HG02588 (cell line): ENCODE measurements around the gene INSIG1.

Source experiments
- ATAC-seq: cut with Tn5 transposase; IDR thresholded peaks from one replicate; pipeline ENCODE4 v1.9.1; 2021; ENCODE audit warnings: mild to moderate bottlenecking, moderate library complexity; ENCODE audit not compliant: unreplicated experiment

Gene INSIG1

DNA sequence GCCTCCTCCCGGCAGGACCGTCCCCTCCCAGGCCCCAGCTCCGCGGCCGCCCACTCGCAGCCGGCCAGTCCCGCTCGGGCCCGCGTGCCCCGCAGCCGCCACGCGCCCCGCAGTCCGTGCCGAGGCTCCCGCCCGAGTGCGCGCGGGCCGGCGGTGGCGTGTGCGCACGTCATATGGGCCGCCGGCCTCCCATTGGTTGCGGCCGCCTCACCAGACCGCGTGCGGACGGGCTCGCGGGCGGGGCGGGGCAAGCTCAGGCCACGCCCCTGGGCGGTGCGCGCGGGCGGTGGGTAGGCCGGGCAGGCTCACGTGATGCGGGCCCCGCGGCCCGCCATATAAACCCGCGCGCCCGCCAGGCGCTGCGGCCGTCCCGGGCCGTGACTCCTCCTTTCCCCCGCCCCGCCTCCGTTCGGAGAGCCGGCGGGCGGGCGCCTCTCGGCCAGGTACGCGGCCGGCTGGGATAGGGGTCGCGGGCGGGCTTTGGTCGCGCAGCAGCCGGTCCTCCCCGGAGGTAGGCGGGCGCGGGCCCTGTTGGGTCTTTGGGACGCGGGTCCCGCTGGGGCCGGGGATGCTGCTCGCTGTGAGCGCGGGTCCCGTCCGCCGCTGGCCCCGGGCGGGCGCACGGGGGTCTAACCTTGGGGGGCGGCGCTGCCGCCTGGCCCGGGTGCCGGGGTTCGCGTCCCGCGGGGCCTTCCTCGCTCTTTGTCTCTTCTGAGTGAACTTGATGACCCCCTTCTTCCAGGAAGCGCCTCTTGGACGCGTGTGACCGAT, at the start of gene INSIG1:
Gene INSIG1, plus strand, starts transcription at position 362 of the 771 bp plus-strand sequence. Its CDS starts 408 bp downstream, at position 770.
- ATAC-seq: peak; percentile 60

DNA sequence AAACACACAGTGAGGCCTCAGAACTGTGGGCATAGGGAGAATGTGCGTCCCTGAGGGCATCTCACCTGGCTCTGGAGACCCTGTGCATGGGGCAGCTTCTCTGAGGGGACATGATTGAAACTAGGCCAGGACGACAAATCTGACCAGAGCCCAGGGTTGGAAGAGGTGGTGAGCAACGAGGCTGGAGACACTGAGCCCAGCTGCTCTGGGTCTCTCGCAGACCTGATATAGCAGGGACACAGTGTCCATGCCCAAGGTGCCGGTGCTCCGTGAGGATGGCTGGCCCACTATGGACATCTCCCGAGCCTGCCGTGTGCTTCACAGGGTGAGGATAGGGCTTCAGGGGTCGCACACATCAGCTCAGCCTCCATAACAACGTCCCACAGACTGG, 49.3 kb upstream of the INSIG1 start:
- no peak for ATAC-seq

DNA sequence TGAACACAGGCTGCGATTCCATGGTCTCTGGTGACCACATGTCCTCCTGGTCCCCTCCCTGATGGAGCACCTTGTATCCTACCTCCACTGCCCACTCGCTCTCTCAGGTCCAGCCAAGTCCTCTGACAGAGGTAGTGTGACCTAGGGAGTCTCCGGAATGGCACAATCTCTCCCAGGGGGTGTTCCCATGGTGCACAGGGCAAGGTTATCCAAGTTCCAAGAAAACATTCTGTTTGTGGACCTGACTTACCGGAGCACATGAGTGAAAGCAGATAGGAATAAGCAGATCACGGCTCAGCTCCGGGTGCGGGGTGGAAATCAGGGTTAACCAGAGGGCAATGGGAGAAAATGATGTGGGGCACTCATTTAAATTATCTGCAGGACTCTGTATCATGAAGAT, 45.8 kb upstream of the INSIG1 start:
- no peak for ATAC-seq

DNA sequence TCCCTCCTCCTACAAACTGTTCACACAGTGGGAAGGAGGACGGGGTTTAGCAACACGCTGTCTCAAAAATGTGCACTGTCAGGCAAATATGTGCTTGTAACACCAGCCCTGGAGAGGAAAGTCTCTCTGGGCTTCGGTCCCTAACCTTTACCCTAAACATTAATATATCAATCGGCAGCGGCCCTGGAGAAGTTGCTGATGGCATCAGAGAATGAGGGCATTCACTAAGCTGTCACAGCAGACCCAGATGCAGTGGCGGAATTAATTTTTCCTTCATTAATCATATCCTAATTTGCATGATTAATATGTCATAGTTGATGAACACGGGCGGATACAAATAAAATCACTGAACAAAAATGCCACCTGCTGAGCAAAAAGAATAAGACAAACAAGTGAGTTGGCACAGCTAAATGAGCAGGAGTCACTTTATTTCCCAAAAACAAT, 45.2 kb upstream of the INSIG1 start:
- no peak for ATAC-seq

DNA sequence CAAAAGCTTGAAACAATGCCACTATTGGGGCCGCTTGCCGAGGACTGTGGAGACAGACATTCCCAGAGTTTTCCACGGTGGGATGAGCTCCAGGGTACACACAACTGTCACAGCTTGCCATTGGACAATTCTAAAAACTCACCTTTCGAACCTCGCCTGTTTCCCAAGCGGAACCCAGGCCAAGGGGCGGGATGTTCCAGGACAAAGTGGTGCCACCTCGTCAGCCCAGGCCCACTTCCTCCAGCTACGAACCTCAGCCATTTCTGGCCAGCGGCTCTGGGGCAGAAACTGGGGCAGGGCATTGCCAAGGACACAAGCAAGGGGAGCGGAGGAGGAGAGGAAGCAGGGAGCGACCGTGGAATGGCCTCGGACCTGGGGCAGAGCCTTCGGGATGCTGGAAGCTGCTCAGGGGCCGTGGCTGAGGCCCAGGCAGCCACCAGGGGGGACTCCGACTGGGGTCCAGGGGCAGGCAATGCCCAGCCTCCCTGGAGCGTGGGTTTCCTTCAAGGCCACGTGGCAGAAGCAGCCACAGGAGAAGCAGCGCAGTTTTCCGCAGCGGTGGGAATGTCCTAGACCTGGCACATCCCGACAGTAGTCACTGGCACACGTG, 44.7 kb upstream of the INSIG1 start:
- ATAC-seq: no peak

DNA sequence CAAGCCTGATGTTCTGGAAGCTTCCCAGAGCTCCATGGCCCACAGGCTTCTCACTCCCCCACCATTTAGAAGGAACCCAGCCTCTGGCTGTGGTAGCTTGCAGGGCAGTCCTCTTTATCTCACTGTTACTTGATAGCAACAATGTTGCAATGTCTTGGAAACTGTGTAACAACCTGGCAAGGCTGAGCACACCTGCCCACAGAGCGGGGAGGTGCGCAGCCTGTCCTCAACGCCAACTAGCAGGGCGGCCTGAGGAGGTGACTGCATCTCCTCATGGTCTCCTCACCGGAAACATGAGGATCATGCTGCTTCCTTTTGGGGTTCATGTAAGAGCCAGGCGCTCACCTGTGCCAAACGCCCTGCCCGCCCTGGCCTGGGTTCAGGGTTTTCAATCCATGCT, 43.7 kb upstream of the INSIG1 start:
- no peak for ATAC-seq

DNA sequence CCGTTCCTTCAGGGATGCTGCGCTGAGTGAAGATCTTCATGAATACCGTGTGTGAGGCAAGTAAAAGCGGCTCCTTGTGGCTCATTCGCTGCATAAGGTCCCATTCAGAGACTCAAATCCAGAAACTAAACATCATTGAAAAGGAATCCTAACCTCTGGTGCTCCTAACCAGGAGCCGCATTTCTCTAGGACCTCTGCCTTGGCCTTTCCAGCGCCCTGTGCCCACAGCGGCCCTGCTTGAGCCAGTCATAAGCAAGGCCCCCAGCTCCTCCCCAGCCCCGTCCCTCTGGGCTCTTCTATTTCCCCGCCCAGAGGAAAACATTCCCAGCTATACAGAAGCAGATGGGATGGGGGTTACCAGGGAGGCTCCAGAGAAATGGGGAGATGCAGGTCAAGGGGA, 42.6 kb upstream of the INSIG1 start:
- ATAC-seq: no peak

DNA sequence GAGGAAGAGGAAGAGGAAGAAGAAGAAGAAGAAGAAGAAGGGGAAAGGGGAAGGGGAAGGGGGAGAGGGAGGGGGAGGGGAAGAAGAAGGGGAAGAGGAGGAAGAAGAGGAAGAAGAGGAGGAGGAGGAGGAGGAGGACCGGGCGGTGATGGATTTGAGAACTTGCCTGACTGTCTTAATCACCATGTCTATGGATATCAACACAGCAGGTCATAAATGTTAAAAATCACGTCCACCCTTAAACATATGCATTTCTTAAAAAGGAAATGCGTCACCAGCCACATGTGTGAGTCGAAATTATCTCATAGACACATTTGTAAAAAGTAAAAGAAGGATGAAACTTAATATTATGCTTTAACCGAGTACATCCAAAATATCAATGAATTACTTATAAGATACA, 42.1 kb upstream of the INSIG1 start:
- no peak for ATAC-seq

DNA sequence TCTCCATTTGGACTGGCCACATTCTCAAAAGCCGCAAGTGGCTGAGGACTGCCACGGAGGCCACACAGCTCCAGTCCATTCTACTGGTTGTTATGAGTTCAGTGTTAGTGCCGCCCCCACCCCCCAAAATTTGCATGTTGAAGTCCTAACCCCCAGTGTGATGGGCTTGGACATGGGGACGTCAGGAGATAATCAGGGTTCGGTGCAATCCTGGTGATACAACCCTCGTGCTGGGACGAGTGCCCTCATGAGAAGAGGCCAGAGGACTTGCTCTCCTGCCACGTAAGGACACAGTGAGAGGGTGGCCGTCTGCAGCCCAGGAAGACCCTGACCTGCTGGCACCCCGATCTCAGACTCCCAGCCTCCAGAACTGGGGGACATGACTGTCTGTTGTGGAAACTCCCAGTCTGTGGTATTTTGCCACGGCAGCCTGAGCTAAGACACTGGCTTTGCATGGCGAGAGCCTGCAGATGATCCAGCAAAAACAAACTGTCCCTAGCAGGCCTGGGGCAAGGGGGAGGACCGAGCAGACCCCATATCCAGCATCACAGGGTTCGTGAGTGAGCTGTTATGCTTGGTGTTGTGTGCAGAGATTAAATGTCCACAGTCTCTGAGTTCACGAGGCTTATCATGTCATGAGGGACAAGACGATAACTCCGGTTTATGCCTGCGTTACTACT, 41.5 kb upstream of the INSIG1 start:
- ATAC-seq: no peak

DNA sequence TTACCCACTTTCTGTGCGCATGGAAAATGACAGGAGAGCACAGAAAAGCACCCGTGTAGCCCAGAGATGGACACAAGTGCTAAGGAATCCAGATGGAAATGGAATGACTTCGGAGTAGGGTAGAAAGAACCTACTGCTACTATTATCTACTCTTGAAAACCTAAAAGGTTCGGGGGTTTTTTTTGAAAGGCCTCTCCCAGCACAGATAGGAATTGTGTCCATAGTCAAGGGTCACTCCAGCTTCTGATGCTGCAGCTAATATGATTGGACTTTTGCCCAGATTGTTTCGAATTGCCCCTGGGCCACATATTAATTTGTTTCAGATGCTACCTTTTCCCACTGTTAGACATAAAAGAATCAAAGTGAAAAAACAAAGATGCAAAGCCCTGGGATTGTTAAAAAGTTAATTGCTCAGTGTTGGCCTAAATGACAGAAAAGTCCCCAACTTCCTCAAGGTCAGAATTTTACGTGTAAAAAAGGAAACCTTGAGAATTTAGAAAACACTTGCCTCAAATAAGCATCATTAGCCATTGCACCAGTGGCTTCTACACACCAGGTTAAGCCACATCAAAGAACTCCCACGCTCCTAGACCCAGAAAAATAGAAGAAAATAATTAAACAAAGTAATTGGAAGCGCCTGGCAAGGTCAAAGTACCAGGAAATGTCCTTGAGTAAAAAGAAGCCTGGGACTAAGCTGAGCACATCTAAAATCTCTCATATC, 40.8 kb upstream of the INSIG1 start:
- no peak for ATAC-seq

DNA sequence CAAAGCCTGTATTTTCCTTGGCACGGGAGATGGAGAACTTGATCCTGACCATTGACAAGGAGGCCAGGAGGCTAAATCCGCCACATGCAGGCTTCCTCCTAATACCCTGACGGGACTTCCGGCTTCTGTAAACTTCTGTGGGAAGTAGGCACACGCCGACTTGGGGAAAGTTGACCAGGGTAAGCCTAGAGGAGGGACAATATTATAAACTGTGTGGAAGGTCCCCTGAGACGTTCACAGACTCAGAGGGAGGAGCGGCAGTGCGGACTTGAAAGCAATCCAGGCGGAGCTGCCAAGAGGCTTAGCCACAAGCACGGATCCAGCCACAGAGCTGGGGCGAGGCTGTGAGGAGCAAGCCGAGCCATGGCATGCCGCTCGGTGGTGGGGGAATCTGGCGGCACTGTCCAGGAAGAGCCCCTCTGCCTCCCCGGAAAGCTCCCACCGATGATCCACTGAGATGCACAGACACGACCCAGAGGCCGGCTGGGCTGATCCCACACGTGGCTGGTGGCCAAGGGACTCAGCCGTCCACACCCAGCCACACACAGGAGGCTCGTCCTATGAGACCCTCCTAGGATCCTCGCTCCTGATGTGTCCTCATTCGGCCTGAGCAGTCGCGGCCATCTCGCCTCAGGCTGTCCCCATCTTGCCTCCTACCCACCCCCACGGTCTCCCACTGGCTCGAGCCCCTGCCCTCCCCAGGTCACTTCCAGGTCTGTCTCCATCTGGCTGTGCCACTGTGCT, 40.0 kb upstream of the INSIG1 start:
- ATAC-seq: no peak

DNA sequence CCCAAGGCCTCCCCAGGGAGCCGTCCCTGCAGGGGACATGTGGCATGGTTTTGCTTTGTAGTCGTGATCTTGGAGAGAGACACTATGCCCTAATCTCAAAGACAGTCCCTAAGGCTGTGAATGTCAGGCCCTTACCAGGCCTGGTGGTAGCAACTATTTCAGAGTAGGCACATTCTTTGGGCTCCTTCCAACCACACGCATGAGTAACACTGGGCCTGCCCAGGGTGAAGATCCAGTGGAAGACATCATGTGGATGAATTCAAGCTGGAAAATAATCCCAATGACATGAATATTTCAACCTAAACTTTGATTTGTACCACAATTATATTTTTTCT, 39.5 kb upstream of the INSIG1 start:
- no peak for ATAC-seq

DNA sequence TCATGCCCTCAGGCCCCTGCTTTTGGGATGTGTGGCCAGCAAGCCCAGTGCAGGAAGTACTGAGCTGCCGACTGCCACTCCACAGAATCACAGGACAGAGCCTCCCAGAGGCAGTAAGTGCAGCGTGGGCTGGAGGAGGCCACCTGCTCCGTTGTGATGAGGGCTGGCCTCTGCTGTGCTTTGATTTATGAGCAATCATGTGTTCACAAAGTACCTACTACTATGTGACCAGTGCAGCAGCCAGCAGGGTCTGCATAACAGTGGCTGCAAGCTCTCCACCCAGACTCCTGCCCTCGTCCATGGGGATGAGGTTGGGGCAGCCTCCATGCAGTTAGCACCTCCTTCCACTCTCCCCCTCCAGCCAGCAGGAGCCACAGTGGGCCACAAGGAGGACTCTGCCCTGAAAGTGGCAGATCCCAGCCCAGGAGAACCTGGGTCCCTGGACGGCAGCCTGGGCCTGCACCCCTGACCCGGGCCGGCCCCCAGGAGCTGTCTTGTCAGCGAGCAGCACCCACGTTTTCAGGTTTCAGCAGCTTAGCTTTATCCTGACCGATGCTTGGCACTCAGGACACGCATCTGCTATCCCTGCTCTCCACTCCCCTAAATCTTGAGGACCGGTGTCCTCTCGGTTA, 37.7 kb upstream of the INSIG1 start:
- no peak for ATAC-seq

DNA sequence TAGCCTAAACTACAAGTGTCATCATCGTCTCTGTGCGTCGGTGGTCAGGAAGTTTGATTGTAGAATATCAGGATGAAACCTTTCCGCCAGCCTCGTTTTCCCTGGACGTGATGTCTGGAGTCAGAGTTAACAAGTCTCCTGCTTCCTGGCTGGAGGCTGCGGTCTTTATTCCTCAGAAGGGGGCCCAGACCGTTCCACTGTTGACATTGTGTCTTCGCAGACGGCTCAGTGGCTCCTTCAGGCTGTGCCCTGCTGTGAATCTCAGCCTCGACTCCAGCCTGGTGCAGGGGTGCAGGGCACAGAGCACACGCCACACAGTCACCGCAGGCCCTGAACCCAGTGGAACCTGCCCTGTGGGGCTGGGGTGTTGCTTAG, 37.2 kb upstream of the INSIG1 start:
- ATAC-seq: no peak

DNA sequence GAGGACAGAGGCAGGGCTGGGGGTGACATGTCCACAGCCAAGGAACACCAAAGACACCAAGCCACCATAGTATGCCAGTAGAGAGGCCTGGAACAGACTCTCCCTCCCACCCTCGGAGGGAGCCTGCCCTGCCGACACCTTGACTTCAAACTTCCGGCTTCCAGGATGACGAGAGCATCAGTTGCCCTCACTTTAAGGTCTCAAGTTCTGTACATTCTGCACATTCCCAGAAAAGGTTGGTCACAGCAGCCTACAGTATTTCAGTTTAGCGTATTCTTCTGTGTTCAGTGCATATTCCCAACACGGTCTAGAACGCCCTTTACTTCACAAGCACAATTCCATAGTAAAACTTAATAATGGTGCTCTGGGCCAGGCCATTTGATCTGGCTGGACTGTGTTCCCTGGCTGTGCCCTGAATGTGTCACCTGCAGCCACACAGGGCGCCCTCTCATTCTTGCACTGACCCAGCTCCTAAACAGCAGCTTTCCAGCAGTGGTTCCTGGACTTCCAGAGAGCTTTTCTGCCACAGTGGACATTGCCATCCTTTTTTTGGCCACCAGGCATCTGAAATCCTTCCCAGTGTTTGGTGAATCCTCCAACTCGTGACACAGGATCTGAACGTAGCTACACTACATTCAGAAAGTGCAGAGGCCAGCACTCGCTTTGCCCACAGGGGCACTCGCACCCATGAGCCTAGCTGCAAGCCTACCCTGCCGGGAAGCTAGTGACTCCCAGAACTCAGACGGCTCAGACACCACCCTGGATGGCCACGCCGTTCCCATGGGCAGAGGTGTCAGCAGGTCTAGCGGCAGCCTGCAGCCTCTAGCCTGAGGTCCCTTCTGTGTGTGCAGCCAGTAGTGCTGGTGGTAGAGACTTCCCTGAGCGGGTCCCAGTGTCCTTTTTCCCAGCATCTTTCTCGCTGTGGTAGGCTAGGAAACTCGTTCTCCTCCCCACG, 36.4 kb upstream of the INSIG1 start:
- no peak for ATAC-seq

DNA sequence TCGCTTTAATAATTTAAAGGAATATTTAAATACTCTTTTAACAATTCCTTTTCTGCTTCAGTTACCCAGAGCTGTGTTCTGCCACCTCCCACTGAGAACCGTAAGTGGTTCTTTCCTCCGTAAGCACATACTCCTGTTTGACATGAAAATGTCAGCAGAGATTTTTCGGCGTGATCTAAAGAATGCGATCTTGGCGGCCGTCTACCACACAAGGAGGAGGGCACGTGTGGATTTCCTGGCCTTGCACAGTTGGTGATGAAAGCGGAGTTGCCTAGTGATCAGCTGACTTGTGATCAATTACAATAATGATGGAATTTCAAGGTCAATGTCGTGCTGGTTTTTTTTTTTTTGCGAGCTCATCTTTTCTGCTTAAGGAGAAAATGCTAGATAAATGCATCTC, 35.6 kb upstream of the INSIG1 start:
- ATAC-seq: no peak

DNA sequence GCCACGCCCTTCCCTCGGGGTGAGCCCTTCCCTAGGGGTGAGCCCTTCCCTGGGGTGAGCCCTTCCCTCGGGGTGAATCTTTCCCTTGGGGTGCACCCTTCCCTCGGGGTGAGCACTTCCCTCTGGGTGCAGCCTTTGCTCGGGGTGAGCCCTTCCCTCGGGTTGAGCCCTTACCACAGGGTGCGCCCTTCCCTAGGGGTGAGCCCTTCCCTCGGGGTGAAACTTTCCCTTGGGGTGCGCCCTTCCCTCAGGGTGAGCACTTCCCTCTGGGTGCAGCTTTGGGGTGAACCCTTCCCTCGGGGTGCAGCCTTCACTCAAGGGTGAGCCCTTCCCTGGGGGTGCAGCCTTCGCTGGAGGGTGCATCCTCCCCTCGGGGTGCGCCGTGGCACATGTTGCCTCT, 34.6 kb upstream of the INSIG1 start:
- ATAC-seq: no peak

DNA sequence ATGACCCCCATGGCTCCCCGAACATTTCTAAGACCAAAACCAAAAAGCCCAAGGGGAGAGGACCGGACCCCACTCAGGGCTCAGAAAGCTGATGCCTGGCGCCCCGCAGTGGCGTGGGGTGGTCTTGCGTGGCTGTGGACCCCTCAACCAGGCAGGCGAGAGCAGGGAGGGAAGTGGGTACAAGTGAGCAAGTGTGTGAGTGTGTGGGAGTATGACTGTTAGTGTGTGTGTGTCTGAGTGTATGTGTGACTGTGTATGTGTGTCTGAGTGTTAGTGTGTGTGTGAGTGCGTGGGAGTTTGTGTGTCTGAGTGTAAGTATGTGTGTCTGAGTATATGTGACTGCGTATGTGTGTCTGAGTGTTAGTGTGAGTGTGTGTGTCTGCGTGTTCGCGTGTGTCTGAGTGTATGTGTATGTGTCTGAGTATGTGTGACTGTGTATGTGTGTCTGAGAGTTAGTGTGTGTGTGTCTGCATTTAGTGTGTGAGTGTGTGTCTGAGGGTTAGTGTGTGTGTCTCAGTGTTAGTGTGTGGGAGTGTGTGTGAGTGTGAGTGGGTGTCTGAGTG, 34.0 kb upstream of the INSIG1 start:
- no peak for ATAC-seq

DNA sequence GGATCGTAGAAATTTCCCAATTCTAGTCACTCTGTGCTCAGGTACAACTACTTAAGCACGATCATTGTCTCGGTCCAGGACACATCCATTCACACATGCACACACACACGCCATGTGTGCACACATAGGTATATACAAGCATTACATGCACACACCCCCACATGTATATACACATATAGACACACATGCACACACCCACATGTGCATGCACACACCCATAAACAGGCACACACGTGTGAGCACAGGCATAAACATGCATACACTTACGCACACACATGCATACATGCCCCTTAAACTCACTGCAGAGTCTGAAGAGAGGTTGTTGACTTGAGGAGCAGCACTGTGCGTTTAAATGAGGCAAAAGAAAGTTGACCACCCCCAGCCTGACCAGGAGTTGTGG, 32.5 kb upstream of the INSIG1 start:
- no peak for ATAC-seq
